ENCODE data around the gene GRB10. TPM values are rescaled to one million over a fixed set of nuclear protein-coding genes. Genes with fewer than 3 reads are reported as not detected.

The GRB10 gene
- total and polyA plus RNA-seq, 4 donors: 11.6 to 68.6 (median 41.0) TPM

DNA sequence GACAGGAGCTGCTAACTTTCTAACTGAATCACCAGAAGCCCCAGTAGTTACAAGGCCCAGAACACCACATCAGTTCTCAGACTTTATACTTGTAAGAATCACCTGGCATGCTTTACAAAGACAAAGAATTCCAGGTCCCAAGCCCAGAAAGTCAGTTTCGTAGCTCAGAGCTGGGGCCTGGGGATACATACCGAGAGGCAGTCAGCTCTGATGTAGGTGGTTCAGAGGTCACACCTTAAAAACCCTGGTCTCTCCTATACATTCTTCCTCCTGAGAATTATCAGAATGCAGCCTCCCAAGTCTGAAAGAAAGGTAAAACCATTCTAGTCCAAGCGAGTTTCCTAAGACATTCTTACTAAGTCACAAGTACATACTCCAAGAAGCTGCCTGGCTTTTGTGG lies 2.3 kb downstream of the GRB10 start:
- WGBS, 2 donors: 80 to 90% methylated on average over 3 of the region's 3 CpGs
- Histone ChIP-seq H3K4me3 (no peak overlapping the region), H3K36me3 (ENCODE audit: control insufficient read depth in 4 of 4, insufficient read depth in 4 of 4, low read length in 4 of 4) (peaks cover 0 to 1% (median 0%) of the 10 kb centered on the region in 4 donors), H3K27me3 (ENCODE audit: control insufficient read depth in 3 of 3, insufficient read depth in 3 of 3, low read length in 2 of 3) (peaks cover 0 to 3% (median 3%) of the 10 kb centered on the region in 3 donors), H3K4me1 (ENCODE audit: control insufficient read depth in 5 of 5, insufficient read depth in 5 of 5, low read length in 5 of 5) (peaks cover 0 to 18% (median 3%) of the 10 kb centered on the region in 5 donors), H3K27ac (ENCODE audit: low read depth in 1 of 2, low read length in 1 of 2) (peak overlapping the region in 1 of 2 donors; percentile 48), H3K9me3 (ENCODE audit: control insufficient read depth in 4 of 4, insufficient read depth in 3 of 4, low read length in 3 of 4) (no peaks in the 10 kb centered on the region), H3K9ac (ENCODE audit: insufficient read depth in 1 of 2, low read length in 2 of 2) (no peak overlapping the region)
- ATAC-seq (ENCODE audit: insufficient read depth, low FRiP score): no peak
- no peak for TF ChIP-seq CTCF (IDR thresholded peaks at IDR 0.05; ENCODE audit: control extremely low read depth, extremely low read depth)
- peak in 1 of 3 donors; percentile 11 for DNase-seq

DNA sequence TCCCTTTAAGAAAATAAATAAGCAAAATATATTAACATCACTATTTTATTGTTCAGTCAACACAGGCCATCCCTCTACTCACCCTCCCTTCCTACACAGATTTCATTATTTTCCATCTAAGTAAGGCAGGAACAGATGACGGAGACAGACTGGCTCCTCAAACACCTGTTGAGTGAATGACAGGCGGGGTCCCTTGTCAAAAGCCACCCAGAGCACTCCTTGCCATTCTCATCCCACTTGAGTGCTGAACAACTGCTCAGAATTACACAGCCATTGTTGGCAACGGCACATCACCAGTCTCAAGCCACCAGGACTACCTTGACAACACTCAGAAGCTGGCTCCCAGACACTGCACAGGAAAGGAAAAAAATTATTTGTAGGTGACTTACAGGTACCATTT lies 3.3 kb downstream of the GRB10 start:
- Histone ChIP-seq H3K9me3 (ENCODE audit: control insufficient read depth in 4 of 4, insufficient read depth in 3 of 4, low read length in 3 of 4) (no peaks in the 10 kb centered on the region), H3K36me3 (ENCODE audit: control insufficient read depth in 4 of 4, insufficient read depth in 4 of 4, low read length in 4 of 4) (peaks cover 0 to 1% (median 0%) of the 10 kb centered on the region in 4 donors), H3K9ac (ENCODE audit: insufficient read depth in 1 of 2, low read length in 2 of 2) (no peak overlapping the region), H3K27me3 (ENCODE audit: control insufficient read depth in 3 of 3, insufficient read depth in 3 of 3, low read length in 2 of 3) (peaks cover 0 to 3% (median 3%) of the 10 kb centered on the region in 3 donors), H3K4me3 (no peak overlapping the region), H3K27ac (ENCODE audit: low read depth in 1 of 2, low read length in 1 of 2) (peak overlapping the region in 1 of 2 donors; percentile 15), H3K4me1 (ENCODE audit: control insufficient read depth in 5 of 5, insufficient read depth in 5 of 5, low read length in 5 of 5) (peaks cover 0 to 20% (median 3%) of the 10 kb centered on the region in 5 donors)
- WGBS, 2 donors: 82 to 87% methylated on average over 3 of the region's 3 CpGs
- no peak for TF ChIP-seq CTCF (IDR thresholded peaks at IDR 0.05; ENCODE audit: control extremely low read depth, extremely low read depth)
- no peak for DNase-seq
- no peak for ATAC-seq (ENCODE audit: insufficient read depth, low FRiP score)

DNA sequence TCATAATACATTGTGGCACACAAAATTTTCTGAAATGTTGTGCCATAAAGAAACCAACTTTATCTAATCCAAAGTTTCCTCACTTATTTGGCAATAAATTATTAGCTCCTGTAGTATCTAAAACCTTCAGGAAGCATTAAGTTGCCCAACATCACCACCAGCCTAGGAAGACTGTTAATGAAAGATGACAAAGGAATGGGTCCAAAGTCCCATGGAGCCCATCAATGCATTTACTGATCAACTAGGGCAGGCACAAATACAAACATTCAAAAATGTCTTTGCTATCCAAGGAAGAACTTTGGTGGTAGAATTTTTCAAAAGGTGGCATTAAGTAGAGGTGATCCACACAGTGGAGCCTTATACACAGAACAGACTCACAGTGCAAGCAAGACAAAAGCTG lies 4.5 kb downstream of the GRB10 start:
- no peak overlapping the region for H3K4me3 ChIP-seq
- H3K36me3 ChIP-seq (ENCODE audit: control insufficient read depth in 4 of 4, insufficient read depth in 4 of 4, low read length in 4 of 4): peaks cover 0 to 1% (median 0%) of the 10 kb centered on the region in 4 donors
- DNase-seq (no peak), ATAC-seq (ENCODE audit: insufficient read depth, low FRiP score) (no peak)
- no peak for TF ChIP-seq CTCF (IDR thresholded peaks at IDR 0.05; ENCODE audit: control extremely low read depth, extremely low read depth)
- H3K27me3 ChIP-seq (ENCODE audit: control insufficient read depth in 3 of 3, insufficient read depth in 3 of 3, low read length in 2 of 3): peaks cover 0 to 1% (median under 1%) of the 10 kb centered on the region in 3 donors
- H3K9me3 ChIP-seq (ENCODE audit: control insufficient read depth in 4 of 4, insufficient read depth in 3 of 4, low read length in 3 of 4): no peaks in the 10 kb centered on the region
- H3K27ac ChIP-seq (ENCODE audit: low read depth in 1 of 2, low read length in 1 of 2): no peak overlapping the region
- no peak overlapping the region for H3K9ac ChIP-seq (ENCODE audit: insufficient read depth in 1 of 2, low read length in 2 of 2)
- peaks cover 0 to 16% (median 3%) of the 10 kb centered on the region in 5 donors for H3K4me1 ChIP-seq (ENCODE audit: control insufficient read depth in 5 of 5, insufficient read depth in 5 of 5, low read length in 5 of 5)

GRCh38 chr7:50775836-50776235 lies 6.9 kb downstream of the GRB10 start:
- H3K27me3 ChIP-seq (ENCODE audit: control insufficient read depth in 3 of 3, insufficient read depth in 3 of 3, low read length in 2 of 3): no peaks in the 10 kb centered on the region
- TF ChIP-seq CTCF (IDR thresholded peaks at IDR 0.05; ENCODE audit: control extremely low read depth, extremely low read depth): no peak
- H3K9ac ChIP-seq (ENCODE audit: insufficient read depth in 1 of 2, low read length in 2 of 2): no peak overlapping the region
- no peak overlapping the region for H3K27ac ChIP-seq (ENCODE audit: low read depth in 1 of 2, low read length in 1 of 2)
- H3K4me3 ChIP-seq: no peak overlapping the region
- H3K9me3 ChIP-seq (ENCODE audit: control insufficient read depth in 4 of 4, insufficient read depth in 3 of 4, low read length in 3 of 4): no peaks in the 10 kb centered on the region
- ATAC-seq (ENCODE audit: insufficient read depth, low FRiP score) (no peak), DNase-seq (no peak)
- H3K36me3 ChIP-seq (ENCODE audit: control insufficient read depth in 4 of 4, insufficient read depth in 4 of 4, low read length in 4 of 4): peaks cover 0 to 4% (median 0%) of the 10 kb centered on the region in 4 donors
- H3K4me1 ChIP-seq (ENCODE audit: control insufficient read depth in 5 of 5, insufficient read depth in 5 of 5, low read length in 5 of 5): peaks cover 0 to 12% (median 0%) of the 10 kb centered on the region in 5 donors
- WGBS, 2 donors: 60 to 69% methylated on average over 1 of the region's 1 CpG

Measured in lung (tissue), 12 donors.